Cerebellar cortex (tissue), 1 donor: ENCODE results near the gene ZGRF1.
"Not testable (repeated sequence)": the region's sequence is repeated elsewhere in the genome, so short reads cannot be mapped to it uniquely, and the experiment has no call there.

Experiments
- DNase-seq: peaks from one replicate; pipeline ENCODE4 v3.0.0-alpha.2; 2015; ENCODE audit warnings: low spot score

Gene ZGRF1

DNA sequence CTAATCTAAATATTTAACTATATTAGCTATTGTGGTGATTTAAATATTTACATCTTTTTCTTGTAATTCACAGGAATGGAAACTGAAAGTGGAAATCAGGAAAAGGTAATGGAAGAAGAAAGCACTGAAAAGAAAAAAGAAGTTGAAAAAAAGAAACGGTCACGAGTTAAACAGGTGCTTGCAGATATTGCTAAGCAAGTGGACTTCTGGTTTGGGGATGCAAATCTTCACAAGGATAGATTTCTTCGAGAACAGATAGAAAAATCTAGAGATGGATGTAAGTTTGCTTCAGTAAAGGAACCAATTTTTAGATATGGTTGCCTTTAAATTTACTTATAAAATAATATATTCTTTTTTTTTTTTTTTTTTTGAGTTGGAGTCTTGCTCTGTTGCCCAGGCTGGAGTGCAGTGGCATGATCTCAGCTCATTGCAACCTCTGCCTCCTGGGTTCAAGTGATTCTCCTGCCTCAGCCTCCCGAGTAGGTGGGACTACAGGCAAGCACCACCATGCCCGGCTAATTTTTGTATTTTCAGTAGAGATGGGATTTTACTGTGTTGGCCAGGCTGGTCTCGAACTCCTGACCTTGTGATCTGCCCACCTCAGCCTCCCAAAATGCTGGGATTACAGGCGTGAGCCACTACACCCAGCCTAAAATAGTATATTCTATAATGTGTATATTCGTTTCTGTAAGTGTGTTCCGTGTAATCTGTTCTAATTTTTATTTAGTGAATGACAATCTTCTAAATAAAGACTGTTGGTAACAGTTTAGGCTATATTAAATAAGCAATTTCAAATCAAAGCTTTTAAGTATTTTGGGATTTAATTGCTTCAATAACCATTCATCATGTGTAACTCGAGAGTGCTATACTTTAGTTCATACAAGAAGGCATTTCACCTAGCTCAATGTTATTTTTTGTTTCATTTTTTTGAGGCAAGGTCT is 8.2 kb upstream of the ZGRF1 start:
- not testable (repeated sequence) for DNase-seq

DNA sequence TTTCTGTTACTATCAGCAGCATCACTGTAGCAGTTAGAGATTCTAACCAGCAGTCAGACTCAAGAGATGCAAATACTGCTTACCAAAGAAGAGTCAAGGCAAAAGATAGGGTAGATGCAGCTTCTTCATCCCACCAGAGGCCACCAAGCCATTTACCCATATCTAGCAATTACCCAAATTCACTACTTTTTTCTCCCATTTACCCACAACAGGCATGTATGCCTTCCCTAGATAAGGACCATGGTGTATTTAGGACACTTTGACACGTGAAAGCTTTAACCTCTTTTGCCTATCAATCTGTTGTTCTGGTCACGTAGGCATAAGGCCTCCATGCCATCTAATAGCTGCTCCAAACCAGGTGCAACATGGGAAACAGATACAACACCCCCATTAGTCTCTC is 5.8 kb upstream of the ZGRF1 start:
- DNase-seq = no peak

DNA sequence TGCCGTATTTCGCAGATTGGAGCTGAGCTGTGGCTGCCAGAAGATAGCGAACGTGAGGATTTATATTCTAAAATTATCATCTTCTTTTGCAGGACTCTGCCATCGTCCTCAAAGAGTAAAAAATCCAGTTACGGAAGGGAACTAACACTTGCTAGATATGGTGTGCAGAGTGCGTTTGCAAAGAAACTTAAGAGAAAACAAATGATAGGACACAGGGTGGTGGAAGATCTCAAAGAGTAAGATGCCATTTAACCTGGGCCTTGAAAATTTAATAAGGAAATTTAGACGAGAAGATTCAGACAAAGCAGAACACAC is 800 bp upstream of the ZGRF1 start:
- DNase-seq = no peak

DNA sequence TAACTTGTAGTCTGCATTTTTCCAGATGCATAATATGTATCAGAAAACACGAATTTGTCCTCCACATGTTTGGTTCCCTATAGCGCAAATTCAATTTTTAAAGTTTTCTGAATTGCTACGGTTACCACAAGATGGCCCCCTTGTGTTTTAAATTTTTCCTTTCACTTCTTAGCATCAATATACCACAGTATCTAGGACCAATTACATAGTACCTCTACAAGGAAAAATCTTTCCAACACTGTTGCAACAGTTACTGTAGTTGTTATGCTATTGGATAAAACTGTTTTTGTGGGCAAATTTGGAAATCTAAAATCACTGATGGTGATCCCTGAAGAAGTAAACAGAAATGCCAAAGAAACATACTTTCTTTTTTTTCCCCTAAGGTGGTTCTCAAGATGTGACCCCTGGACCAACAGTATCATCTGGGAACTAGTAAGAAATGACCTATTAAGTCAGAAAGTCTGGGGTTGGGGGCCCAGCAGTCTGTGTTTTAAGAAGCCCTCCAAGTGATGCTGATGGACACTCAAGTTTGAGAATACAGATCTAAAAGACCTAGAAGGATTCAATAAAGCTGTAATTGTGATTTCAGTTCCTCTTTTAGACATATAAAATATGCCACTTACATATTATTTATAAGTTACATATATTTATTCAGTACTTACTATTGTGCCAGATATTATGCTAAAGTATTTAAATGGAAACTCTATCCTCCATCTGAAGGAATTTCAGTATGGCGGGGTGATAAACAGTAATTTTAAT is 3.1 kb downstream of the ZGRF1 start:
- peak; percentile 55 for DNase-seq

DNA sequence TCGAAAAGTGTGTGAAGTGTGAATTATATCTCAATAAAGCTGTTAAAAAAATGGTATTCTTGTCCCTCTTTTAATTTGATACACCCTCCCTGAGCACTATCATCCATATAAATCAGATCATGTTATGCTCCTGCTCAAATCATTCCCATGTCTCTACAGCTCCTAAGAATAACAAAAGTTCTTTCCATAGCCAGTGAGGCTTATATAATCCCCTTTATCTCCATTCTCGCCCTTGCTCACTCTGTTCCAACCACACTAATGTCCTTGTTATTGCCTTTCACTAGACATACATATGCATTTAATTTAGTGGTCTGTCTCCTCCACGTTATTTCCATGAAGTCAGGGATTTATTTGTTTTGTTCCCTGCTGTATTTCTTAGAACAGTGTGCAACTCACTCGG is 10.5 kb downstream of the ZGRF1 start:
- no peak for DNase-seq

DNA sequence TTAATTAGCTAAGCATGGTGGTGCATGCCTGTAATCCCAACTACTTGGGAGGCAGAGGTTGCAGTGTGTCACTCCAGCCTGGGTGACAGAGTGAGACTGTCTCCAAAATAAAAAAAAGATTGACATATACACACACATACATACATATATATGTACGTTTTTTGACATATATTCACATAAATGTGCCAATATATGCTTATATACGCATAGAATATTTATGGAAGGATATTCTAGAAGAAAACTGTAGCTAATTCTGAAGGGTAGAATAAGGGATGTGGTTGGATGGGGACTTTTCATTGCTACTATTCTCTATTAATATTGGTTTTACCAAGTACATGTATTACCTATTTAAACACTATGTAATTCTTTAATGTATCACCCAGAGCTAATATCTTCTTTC is 19.7 kb downstream of the ZGRF1 start:
- no peak for DNase-seq

DNA sequence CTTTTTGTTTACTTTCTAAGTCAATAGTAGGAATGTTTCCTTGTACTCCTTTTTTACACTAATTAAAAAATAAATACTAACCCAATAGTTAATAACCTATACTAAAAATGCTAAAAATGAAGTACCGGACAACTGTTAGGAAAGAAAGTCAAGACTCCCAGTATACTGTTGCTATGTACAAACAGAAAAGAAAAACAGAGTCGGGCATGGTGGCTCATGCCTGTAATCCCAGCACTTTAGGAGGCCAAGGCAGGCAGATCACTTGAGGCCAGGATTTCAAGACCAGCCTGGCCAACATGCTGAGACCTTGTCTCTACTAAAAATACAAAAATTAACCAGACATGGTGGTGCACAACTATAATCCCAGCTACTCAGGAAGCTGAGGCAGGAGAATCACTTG is 23.9 kb downstream of the ZGRF1 start:
- not testable (repeated sequence) for DNase-seq

DNA sequence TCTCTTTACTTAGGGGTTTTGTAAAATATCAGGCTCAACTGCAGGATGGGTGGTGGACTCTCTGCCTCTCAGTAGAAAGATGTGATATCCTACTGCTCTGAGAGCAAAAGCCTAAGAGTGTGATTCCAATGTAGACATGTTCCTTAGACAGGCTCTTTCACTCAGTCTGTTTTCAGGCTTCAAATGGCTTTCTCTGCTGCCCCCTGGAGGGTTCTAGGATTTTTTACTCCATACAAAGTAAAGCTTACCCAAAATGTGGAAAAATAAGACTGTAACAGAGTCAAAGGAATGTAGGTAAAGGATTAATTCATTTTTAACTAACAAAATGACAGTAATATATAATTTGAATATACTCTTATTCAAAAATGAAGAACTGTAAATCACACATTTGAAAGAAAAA is 32.1 kb downstream of the ZGRF1 start:
- DNase-seq = peak; percentile 73

DNA sequence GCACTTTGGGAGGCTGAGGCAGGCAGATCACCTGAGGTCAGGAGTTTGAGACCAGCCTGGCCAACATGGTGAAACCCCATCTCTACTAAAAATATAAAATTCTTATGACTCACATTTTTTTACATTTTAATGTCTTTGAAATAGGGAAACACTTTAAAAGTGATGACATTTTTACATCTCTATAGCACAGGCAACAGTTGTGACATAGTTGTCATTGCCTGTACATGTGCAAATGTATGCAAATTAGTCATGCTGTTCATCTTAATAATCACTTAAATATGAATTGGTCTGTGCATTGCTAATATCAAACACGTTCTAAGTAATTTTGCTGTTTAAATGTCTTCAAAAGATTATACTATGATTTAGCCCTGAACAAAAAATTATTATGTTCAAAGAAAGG is 41.7 kb downstream of the ZGRF1 start:
- no peak for DNase-seq

DNA sequence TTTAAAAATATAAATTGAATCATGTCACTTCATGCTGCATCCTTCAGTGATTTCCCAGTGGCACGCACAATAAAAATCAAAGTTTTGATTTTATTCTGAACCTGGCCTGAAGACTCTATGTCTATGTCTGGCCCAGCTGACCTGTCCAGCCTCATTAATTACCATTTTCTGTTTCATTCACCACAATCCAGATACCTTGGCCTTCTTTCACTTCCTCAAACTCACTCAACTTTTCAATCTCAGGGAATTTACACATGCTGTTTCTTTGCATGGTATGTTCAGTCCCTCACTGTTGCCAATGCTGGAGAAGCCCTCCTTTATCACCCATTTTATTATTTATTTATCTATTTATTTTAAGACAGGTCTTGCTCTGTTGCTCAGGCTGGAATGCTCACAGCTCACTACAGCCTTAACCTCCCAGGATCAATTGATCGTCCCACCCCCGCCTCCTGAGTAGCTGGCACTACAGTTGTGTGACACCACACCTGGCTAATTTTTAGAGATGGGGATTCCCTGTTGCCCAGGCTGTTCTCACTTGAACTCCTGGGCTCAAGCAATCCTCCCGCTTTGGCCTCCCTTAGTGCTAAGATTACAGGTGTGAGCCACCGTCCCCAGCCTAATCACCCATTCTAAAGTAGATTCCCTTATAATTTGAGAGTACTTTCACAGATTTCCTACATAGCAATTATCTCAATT is 43.1 kb downstream of the ZGRF1 start:
- no peak for DNase-seq

DNA sequence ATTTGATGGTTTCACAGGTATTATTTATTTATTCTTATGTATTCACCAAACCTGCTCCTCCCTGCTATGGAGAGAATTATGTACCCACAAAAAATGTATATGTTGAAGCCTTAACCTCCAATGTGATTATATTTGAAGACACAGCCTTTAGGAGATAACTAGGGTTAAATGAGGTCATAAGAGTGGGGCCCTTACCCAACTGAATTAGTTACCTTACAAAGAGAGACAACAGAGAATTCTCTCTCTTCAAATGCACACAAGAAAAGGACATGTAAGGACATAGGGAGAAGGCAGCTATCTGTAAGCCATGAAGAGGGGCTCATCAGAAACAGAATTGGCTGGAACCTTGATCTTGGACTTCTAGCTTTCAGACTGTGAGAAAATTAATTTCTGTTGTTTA is 44.0 kb downstream of the ZGRF1 start:
- no peak for DNase-seq

DNA sequence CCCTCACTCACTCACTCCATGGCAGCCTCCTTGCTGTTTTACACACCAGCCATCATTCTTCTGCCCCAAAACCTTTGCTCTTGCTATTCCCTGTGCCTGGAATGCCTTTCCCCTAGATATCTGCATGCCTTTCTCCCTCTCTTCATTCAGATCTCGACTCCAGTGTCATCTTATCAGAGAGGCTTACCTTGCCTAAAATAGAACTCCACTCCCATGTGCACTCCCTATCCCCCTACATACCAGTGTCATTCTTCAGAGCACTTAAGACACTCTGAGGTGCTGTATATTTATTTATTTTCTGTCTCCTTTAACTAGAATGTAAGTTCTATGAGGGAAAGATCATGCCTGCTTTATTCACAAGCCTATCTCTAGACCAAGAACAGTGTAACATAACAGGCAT is 45.1 kb downstream of the ZGRF1 start:
- no peak for DNase-seq

DNA sequence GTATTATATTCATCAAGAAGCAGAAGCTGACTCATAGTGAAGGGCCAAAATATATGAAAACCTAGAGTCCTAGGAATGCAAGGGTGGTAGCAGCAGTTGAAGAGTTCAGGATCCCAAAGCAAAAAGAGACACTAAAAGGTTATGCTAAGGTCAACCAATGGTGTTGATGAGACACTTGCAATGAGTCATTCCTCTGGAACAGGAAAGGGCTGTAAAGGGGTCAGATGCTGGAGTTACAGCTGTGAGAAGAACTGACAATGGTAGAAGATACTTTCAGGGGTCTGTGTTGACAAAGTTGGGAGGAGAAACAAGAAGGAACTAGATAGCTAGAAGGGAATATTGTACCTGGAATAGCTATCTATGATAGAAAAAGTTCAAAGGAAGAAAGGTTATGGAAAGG is 47.5 kb downstream of the ZGRF1 start:
- no peak for DNase-seq

DNA sequence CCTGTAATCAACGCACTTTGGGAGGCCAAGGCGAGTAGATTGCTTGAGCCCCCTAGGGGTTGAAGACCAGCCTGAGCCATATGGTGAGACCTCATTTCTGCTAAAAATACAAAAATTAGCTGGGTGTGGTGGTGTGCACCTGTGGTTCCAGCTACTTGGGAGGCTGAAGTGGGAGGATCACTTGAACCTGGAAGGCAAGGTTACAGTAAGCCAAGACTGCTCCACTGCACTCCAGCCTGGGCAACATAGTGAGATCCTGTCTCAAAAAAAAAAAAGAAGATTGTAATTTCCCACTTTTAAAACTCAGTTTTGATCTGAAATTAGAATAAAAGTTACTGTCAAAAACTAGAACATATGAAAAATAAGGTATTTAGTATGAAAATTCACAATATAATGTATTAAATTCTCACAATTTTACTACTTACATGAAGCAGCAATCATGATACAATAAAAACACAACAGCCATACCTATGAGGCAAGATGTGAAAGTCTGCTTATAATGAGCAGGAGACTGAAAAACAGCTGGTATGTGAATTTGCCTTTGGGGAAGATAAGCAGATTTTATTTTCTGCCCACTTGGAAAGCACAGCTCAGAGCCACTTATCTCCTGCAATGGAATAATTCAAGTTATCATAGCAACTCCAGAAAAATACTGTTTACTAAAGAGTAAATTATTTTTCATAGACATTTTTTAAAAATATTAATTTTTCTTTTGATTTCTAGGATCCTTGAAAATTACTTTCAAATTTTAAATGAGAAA is 50.6 kb downstream of the ZGRF1 start:
- DNase-seq = no peak

DNA sequence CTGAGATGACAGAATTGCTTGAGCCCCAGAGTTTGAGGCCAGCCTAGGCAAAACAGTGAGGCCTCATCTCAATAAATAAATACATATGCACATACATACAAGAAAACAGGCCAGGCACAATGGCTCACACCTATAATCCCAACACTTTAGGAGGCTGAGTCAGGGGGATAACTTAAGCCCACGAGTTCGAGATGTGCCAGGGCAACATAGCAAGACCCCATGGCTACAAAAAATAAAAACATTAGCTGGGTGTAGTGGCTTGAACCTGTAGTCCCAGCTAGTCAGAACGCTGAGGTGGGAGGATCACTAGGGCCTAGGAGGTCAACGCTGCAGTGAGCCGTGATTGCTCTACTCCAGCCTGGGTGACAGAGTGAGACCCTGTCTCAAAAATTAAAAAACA is 69.2 kb downstream of the ZGRF1 start:
- no peak for DNase-seq

DNA sequence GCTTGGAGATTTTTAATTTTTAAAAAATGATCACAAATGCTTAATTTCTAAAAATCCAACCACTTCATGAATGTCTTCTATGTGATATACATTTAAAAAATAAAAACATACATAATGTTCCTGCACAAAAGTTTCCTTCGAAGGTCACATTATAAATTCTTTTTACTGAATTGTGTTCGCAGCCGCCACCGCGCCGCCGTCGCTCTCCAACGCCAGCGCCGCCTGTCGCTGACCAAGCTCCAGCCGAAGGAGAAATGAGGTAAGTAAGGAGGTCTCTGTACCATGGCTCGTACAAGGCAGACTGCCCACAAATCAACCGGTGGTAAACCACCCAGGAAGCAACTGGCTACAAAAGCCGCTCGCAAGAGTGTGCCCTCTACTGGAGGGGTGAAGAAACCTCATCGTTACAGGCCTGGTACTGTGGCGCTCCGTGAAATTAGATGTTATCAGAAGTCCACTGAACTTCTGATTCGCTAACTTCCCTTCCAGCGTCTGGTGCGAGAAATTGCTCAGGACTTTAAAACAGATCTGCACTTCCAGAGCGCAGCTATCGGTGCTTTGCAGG is 71.9 kb downstream of the ZGRF1 start:
- no peak for DNase-seq

DNA sequence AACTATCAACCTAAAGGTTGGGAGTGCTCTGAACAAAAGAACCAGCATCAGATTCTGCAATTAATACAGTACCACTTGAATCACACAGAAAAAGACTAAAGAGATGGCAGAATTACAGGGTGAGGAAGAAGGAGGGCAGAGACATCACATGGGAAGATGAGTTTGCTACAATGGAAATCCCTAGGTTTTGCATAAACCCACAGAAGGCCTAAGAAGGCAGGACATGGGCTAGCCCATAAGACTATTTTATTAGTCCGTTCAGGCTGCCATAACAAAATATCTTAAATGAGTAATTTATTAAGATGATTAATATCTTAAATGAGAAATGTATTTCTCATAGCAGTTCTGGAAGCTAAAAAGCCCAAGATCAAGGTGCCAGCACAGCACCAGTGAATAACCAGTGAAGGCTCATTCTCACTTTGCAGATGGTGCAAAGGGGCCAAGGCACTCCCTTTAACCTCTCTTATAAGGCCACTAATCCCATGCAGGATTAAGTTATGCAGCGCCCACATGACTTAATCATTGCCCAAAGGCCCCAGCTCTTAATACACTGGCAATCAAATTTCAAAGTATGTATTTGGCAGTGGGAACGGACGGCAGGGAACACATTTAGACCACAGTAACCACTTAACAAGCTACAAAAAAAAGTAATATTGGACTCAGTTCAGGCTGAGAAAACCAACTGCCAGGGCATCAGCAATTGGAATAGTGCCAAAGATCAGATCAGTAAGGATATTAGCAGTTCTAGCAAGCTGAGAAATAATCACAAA is 73.1 kb downstream of the ZGRF1 start:
- DNase-seq = no peak

DNA sequence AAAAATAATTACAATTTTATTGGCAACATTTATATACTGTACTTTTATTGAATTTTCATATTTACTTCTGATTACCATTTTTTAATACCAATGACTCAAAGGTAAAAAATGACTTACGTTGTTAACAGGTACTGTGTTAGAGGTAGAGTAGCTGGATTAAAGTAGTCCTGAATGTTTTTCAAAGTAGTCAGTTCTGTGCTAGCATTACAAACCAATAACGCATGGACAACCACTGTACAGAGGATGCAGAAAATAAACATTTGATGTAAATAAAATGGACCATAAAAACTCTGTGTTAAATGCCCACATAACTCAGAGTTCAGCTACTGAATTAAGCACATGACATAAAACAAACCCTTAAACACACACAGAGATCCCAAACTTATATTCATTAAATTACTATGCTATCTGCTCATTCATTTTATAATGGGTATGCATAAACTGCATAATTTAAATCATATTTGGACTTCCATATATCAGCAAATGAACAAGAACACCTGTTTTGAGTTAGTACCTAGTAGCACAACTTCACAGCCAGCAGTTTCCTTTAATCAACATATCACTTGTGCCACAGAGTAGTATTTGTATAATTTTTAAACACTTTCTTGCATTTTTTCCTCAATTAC is 74.3 kb downstream of the ZGRF1 start:
- DNase-seq = no peak

DNA sequence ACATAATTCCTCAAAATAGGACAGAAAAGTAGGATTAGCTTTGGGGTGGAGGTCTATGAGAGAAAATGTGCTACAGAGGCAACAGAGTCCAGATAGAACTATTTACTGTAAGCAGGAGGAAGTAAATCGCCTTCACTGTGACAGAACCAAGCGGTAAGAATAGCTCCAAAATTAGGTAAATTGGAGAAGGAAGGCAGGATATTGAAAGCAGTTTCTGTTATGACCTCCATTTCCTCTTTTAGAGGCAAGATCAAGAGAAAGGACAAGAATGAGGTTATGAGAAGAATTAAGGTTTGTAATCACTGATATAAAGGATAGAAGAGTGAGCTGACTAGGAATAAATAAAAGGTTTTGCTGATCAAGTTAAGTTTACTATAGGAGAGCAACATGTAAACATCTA is 76.6 kb downstream of the ZGRF1 start:
- DNase-seq = no peak

DNA sequence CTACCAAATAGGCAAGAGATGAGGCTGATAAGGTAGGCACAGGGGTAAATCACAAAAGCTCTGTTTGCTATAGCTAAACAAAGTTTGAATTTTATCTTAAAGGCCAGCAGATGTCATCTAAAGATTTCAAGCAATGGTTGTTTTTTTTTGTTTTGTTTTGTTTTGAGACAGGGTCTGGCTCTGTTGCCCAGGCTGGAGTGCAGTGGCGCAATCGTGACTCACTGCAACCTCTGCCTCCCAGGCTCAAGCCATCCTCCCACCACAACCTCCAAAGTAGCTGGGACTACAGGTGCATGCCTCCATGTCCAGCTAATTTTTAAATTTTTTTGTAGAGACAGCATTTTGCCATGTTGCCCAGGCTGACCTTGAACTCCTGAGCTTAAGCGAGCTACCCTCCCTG is 77.7 kb downstream of the ZGRF1 start:
- DNase-seq = no peak
